CD14-positive monocyte (primary cell): ENCODE measurements around the gene ITPR2. TPM values are rescaled to one million over a fixed set of nuclear protein-coding genes. Genes with fewer than 3 reads are reported as not detected.

Experiments
- DNase-seq, 3 donors: peaks; one replicate each; pipeline ENCODE4 v3.0.0-alpha.2; 2011 to 2022
- H2AFZ ChIP-seq: 2 replicates; pipeline ENCODE4 v1.6.0; 2012; ENCODE audit warnings: mild to moderate bottlenecking, low read depth, low read length, inconsistent platforms; ENCODE audit not compliant: insufficient read depth, poor library complexity, severe bottlenecking
- H3K27ac ChIP-seq, 2 donors: 1 replicate in 1 of 2; 2 replicates in 1 of 2; pipeline ENCODE4 v1.5.1; 2012 to 2013; ENCODE audit warnings: low read length in 2 of 2, control low read depth in 1 of 2, inconsistent platforms in 1 of 2, low read depth in 1 of 2, mild to moderate bottlenecking in 1 of 2
- H3K27me3 ChIP-seq, 2 donors: one replicate each; pipeline versions ENCODE4 v1.6.0 to v1.6.1; 2011 to 2013; ENCODE audit warnings: low read length in 2 of 2; ENCODE audit not compliant: control insufficient read depth in 2 of 2, insufficient read depth in 2 of 2
- H3K36me3 ChIP-seq, 2 donors: replicated peaks in 1 of 2; 1 replicate in 1 of 2; 2 replicates in 1 of 2; pipeline versions ENCODE4 v1.5.1 to v1.6.1; 2012 to 2013; ENCODE audit warnings: low read length in 2 of 2, control low read depth in 1 of 2, inconsistent platforms in 1 of 2, mild to moderate bottlenecking in 1 of 2; ENCODE audit not compliant: insufficient read depth in 2 of 2, control insufficient read depth in 1 of 2
- H3K4me1 ChIP-seq, 2 donors: 1 replicate in 1 of 2; 2 replicates in 1 of 2; pipeline versions ENCODE4 v1.5.1 to v1.6.1; 2012 to 2013; ENCODE audit warnings: low read length in 2 of 2, control low read depth in 1 of 2, inconsistent platforms in 1 of 2, mild to moderate bottlenecking in 1 of 2, moderate library complexity in 1 of 2; ENCODE audit not compliant: insufficient read depth in 2 of 2, control insufficient read depth in 1 of 2
- H3K4me2 ChIP-seq: replicated peaks from 2 replicates; pipeline ENCODE3; 2012; ENCODE audit warnings: low read length, moderate library complexity, mild to moderate bottlenecking; ENCODE audit not compliant: poor library complexity, severe bottlenecking; ENCODE audit errors: extremely low read depth
- H3K4me3 ChIP-seq, 3 experiments: fragments of 200-600 bp in 1 of 3; sonication (generic) in 1 of 3; replicated peaks in 1 of 3; 1 replicate in 2 of 3; 2 replicates in 1 of 3; pipeline ENCODE4 v1.5.1; 2011 to 2013; ENCODE audit warnings: low read length in 3 of 3, mild to moderate bottlenecking in 3 of 3, control low read depth in 2 of 3, low read depth in 2 of 3, inconsistent platforms in 1 of 3, moderate library complexity in 1 of 3
- H3K79me2 ChIP-seq: 2 replicates; pipeline ENCODE4 v1.6.0; 2012; ENCODE audit warnings: mild to moderate bottlenecking, control low read depth, inconsistent platforms, low read length, moderate library complexity; ENCODE audit not compliant: insufficient read depth
- H3K9ac ChIP-seq: 2 replicates; pipeline ENCODE4 v1.6.0; 2017; ENCODE audit warnings: low read length, mild to moderate bottlenecking; ENCODE audit not compliant: insufficient read depth, poor library complexity, severe bottlenecking
- H3K9me3 ChIP-seq, 2 donors: replicated peaks in 1 of 2; 1 replicate in 1 of 2; 2 replicates in 1 of 2; pipeline versions ENCODE4 v1.5.1 to v1.6.1; 2012 to 2013; ENCODE audit warnings: low read length in 2 of 2, control low read depth in 1 of 2; ENCODE audit not compliant: control insufficient read depth in 1 of 2, insufficient read depth in 1 of 2
- H4K20me1 ChIP-seq: 2 replicates; pipeline ENCODE4 v1.6.0; 2012; ENCODE audit warnings: mild to moderate bottlenecking, low read length, control low read depth, moderate library complexity; ENCODE audit not compliant: insufficient read depth
- H3K27ac Mint-ChIP-seq, 7 donors: one replicate each; pipeline ENCODE4 v1.8.0; 2020; ENCODE audit warnings: mild to moderate bottlenecking in 7 of 7, mixed read lengths in 7 of 7, moderate library complexity in 6 of 7, inconsistent platforms in 2 of 7
- H3K27me3 Mint-ChIP-seq, 3 donors: one replicate each; pipeline ENCODE4 v1.8.0; 2021 to 2022; ENCODE audit warnings: low read depth in 3 of 3, mild to moderate bottlenecking in 3 of 3, mixed read lengths in 3 of 3, moderate library complexity in 3 of 3, inconsistent platforms in 1 of 3
- H3K36me3 Mint-ChIP-seq, 2 donors: one replicate each; pipeline ENCODE4 v1.8.0; 2020; ENCODE audit warnings: mixed read lengths in 2 of 2, inconsistent platforms in 1 of 2, mild to moderate bottlenecking in 1 of 2
- H3K4me1 Mint-ChIP-seq: one replicate; pipeline ENCODE4 v1.8.0; 2020; ENCODE audit warnings: mild to moderate bottlenecking, mixed read lengths
- H3K4me3 Mint-ChIP-seq, 2 donors: one replicate each; pipeline ENCODE4 v1.8.0; 2020; ENCODE audit warnings: mild to moderate bottlenecking in 2 of 2, mixed read lengths in 2 of 2, moderate library complexity in 1 of 2
- H3K9me3 Mint-ChIP-seq, 7 donors: one replicate each; pipeline ENCODE4 v1.8.0; 2020 to 2022; ENCODE audit warnings: mixed read lengths in 7 of 7, mild to moderate bottlenecking in 6 of 7, moderate library complexity in 6 of 7, inconsistent platforms in 2 of 7
- WGBS: methylation state at CpG from one replicate; pipeline ENCODE4 v1.1.5; 2013; ENCODE audit warnings: missing lambda C conversion rate; ENCODE audit not compliant: insufficient coverage; 5-methylcytosine and 5-hydroxymethylcytosine counted together
- intact Hi-C, 2 donors: fragments of 100-400 bp; cut with micrococcal nuclease; formaldehyde crosslinking; loops; one replicate each; pipeline versions ENCODE4 v1.15.0 to v1.15.1; 2023
- polyA plus RNA-seq, 3 donors: library from polyadenylated mRNA; depleted of rRNA in 1 of 3; unstranded in 2 of 3; stranded (reverse) in 1 of 3; fragments of 300-500 nt in 2 of 3; fragments of >200 nt in 1 of 3; fragmentation: Illumina TruSeq in 2 of 3; gene quantifications; 1 replicate in 2 of 3; 2 replicates in 1 of 3; pipeline ENCODE4 v1.2.3, GENCODE V29; 2012 to 2021
- TF ChIP-seq, protein P1 (sequence below): fragments of 200-600 bp; IDR thresholded peaks from one replicate; pipeline ENCODE4 v1.8.0; 2022; ENCODE audit warnings: antibody characterized with exemption, mild to moderate bottlenecking

The ITPR2 gene
- polyA plus RNA-seq, 3 donors: 2.7 to 6.4 (median 5.7) TPM

GRCh38 chr12:26580619-26581018 is 252.4 kb downstream of the ITPR2 start:
- peaks cover 0 to 3% (median 0%) of the 10 kb centered on the region in 3 donors for H3K27me3 Mint-ChIP-seq
- H3K9me3 Mint-ChIP-seq: peaks cover 0 to 1% (median 0%) of the 10 kb centered on the region in 7 donors

GRCh38 chr12:26576266-26576665 is 256.7 kb downstream of the ITPR2 start:
- Mint-ChIP-seq H3K27ac (peak overlapping the region in 3 of 7 donors; percentile 7 to 66 (median 42)), H3K4me3 (no peak overlapping the region), H3K27me3 (peaks cover 0 to 3% (median 0%) of the 10 kb centered on the region in 3 donors), H3K9me3 (peaks cover 0 to 1% (median 0%) of the 10 kb centered on the region in 7 donors), H3K4me1 (peaks cover 16% of the 10 kb centered on the region), H3K36me3 (peaks cover 42% of the 10 kb centered on the region in 2 donors)
- intact Hi-C loops: no loop called here
- 86% methylated on average over 5 of the region's 6 CpGs for WGBS
- Histone ChIP-seq H3K27ac (no peak overlapping the region), H3K4me1 (peaks cover 5 to 8% of the 10 kb centered on the region in 2 donors), H3K27me3 (no peaks in the 10 kb centered on the region), H3K4me3 (no peak overlapping the region), H3K79me2 (no peaks in the 10 kb centered on the region), H3K9ac (no peak overlapping the region), H3K4me2 (no peak overlapping the region), H3K9me3 (no peaks in the 10 kb centered on the region), H3K36me3 (peaks cover 6 to 45% of the 10 kb centered on the region in 2 donors), H4K20me1 (no peaks in the 10 kb centered on the region), H2AFZ (no peak overlapping the region)
- DNase-seq: no peak
- TF ChIP-seq, protein P1, sequence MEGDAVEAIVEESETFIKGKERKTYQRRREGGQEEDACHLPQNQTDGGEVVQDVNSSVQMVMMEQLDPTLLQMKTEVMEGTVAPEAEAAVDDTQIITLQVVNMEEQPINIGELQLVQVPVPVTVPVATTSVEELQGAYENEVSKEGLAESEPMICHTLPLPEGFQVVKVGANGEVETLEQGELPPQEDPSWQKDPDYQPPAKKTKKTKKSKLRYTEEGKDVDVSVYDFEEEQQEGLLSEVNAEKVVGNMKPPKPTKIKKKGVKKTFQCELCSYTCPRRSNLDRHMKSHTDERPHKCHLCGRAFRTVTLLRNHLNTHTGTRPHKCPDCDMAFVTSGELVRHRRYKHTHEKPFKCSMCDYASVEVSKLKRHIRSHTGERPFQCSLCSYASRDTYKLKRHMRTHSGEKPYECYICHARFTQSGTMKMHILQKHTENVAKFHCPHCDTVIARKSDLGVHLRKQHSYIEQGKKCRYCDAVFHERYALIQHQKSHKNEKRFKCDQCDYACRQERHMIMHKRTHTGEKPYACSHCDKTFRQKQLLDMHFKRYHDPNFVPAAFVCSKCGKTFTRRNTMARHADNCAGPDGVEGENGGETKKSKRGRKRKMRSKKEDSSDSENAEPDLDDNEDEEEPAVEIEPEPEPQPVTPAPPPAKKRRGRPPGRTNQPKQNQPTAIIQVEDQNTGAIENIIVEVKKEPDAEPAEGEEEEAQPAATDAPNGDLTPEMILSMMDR: no peak

More at GRCh38 chr12:26580619-26581018, 252.4 kb downstream of the ITPR2 start:
- Histone ChIP-seq H3K36me3 (peaks cover 6 to 33% of the 10 kb centered on the region in 2 donors), H3K27me3 (no peaks in the 10 kb centered on the region), H3K4me1 (peaks cover 5 to 8% of the 10 kb centered on the region in 2 donors), H4K20me1 (no peaks in the 10 kb centered on the region), H2AFZ (no peak overlapping the region), H3K79me2 (no peaks in the 10 kb centered on the region), H3K4me2 (no peak overlapping the region), H3K9me3 (no peaks in the 10 kb centered on the region), H3K4me3 (no peak overlapping the region), H3K27ac (no peak overlapping the region), H3K9ac (no peak overlapping the region)
- Mint-ChIP-seq H3K27ac (no peak overlapping the region), H3K36me3 (peaks cover 24 to 33% of the 10 kb centered on the region in 2 donors), H3K4me3 (no peak overlapping the region), H3K4me1 (peaks cover 11% of the 10 kb centered on the region)
- 100% methylated on average over 1 of the region's 2 CpGs for WGBS
- DNase-seq: no peak
- intact Hi-C loops: no loop called here
- TF ChIP-seq, protein P1: no peak
